HCT116 (cell line): ENCODE data around the gene OFD1. TPM values are rescaled to one million over a fixed set of nuclear protein-coding genes. Genes with fewer than 3 reads are reported as not detected.

Experiments
- ATAC-seq: fragments of 200-7000 bp; cut with Tn5 transposase; 2 replicates; pipeline ENCODE4 v1.9.1; 2020; ENCODE audit warnings: mild to moderate bottlenecking, moderate library complexity
- BruUV-seq: library from RNA; stranded (reverse); fragments of 400-500 nt; replicated peaks from 2 replicates; lab custom pipeline; 2021; lab: Mats Ljungman, UMichigan
- CTCF ChIA-PET: fragments of 300-600 bp; sonication (Branson Sonifier 250); formaldehyde crosslinking; loops from one replicate; lab custom pipeline; 2021; ENCODE audit warnings: antibody characterized with exemption; lab: Charles Lee
- POLR2A ChIA-PET: fragments of 300-600, 350-600 bp; sonication (Branson Sonifier 250); formaldehyde crosslinking; loops from one replicate; lab custom pipeline; 2021; ENCODE audit warnings: antibody characterized with exemption; lab: Charles Lee
- RAD21 ChIA-PET, 2 experiments: fragments of 300-600 bp; sonication (Branson Sonifier 250); formaldehyde crosslinking; loops; one replicate each; lab custom pipeline; 2023; ENCODE audit warnings: low total read pairs in 2 of 2; ENCODE audit not compliant: uncharacterized antibody in 2 of 2, unreplicated experiment in 2 of 2, low non-redundant PET in 1 of 2; lab: Charles Lee
- DNase-seq: peaks from one replicate; pipeline ENCODE4 v3.0.0-alpha.2; 2010; ENCODE audit warnings: low read depth, low spot score
- H2AFZ ChIP-seq: fragments of 200-600 bp; shearing (Covaris generic), sonication (generic); 2 replicates; pipeline ENCODE4 v1.6.1; 2017; ENCODE audit warnings: low read depth, mixed run types, mixed read lengths, antibody characterized with exemption, low read length; ENCODE audit not compliant: poor library complexity, severe bottlenecking
- H3K27ac ChIP-seq: 2 replicates; pipeline ENCODE4 v1.5.1; 2012; ENCODE audit warnings: low read depth, low read length
- H3K27me3 ChIP-seq: fragments of 200-600 bp; sonication (generic); 2 replicates; pipeline ENCODE4 v1.6.1; 2016; ENCODE audit warnings: mixed run types, low read length, mixed read lengths; ENCODE audit not compliant: insufficient read depth
- H3K36me3 ChIP-seq, 2 experiments: fragments of 200-500 bp in 1 of 2; fragments of 200-600 bp in 1 of 2; sonication (Bioruptor generic) in 1 of 2; sonication (generic) in 1 of 2; 2 replicates each; pipeline versions ENCODE4 v1.5.1 to v1.6.1; 2014 to 2016; ENCODE audit warnings: low read length in 2 of 2, inconsistent platforms in 1 of 2, mixed read lengths in 1 of 2, mixed run types in 1 of 2; ENCODE audit not compliant: insufficient read depth in 2 of 2, control insufficient read depth in 1 of 2
- H3K4me1 ChIP-seq, 2 experiments: fragments of 200-600 bp in 1 of 2; sonication (generic) in 1 of 2; 2 replicates each; pipeline versions ENCODE4 v1.5.1 to v1.6.1; 2012 to 2017; ENCODE audit warnings: low read length in 2 of 2, inconsistent platforms in 1 of 2, mild to moderate bottlenecking in 1 of 2, mixed read lengths in 1 of 2, mixed run types in 1 of 2, moderate library complexity in 1 of 2; ENCODE audit not compliant: insufficient read depth in 2 of 2, control insufficient read depth in 1 of 2
- H3K4me2 ChIP-seq: fragments of 200-600 bp; sonication (generic); 2 replicates; pipeline ENCODE4 v1.6.1; 2017; ENCODE audit warnings: mixed run types, low read length, mixed read lengths
- H3K4me3 ChIP-seq, 2 experiments: fragments of 200-600 bp in 1 of 2; sonication (generic) in 1 of 2; replicated peaks in 1 of 2; 2 replicates each; pipeline ENCODE4 v1.5.1; 2011 to 2016; ENCODE audit warnings: low read length in 2 of 2, control low read depth in 1 of 2, low read depth in 1 of 2, mild to moderate bottlenecking in 1 of 2, mixed read lengths in 1 of 2, mixed run types in 1 of 2
- H3K79me2 ChIP-seq: fragments of 200-600 bp; sonication (generic); 2 replicates; pipeline ENCODE4 v1.6.1; 2017; ENCODE audit warnings: mild to moderate bottlenecking, mixed run types, low read length, moderate library complexity, mixed read lengths; ENCODE audit not compliant: insufficient read depth
- H3K9ac ChIP-seq: fragments of 200-600 bp; sonication (generic); 2 replicates; pipeline ENCODE4 v1.6.1; 2016; ENCODE audit warnings: low read length, mixed read lengths
- H3K9me2 ChIP-seq: fragments of 200-600 bp; sonication (generic), shearing (Covaris generic); 2 replicates; pipeline ENCODE4 v1.6.1; 2017; ENCODE audit warnings: mixed run types, mild to moderate bottlenecking, moderate library complexity; ENCODE audit not compliant: insufficient read depth
- H3K9me3 ChIP-seq, 2 experiments: fragments of 200-500 bp in 1 of 2; fragments of 200-600 bp in 1 of 2; sonication (Bioruptor generic) in 1 of 2; sonication (generic) in 1 of 2; 2 replicates each; pipeline ENCODE4 v1.6.1; 2014 to 2017; ENCODE audit warnings: low read length in 2 of 2, mixed read lengths in 2 of 2, inconsistent platforms in 1 of 2, low read depth in 1 of 2, mild to moderate bottlenecking in 1 of 2, mixed run types in 1 of 2, moderate library complexity in 1 of 2; ENCODE audit not compliant: control insufficient read depth in 1 of 2, insufficient read depth in 1 of 2
- H4K20me1 ChIP-seq: fragments of 200-600 bp; sonication (generic), shearing (Covaris generic); 2 replicates; pipeline ENCODE4 v1.6.1; 2017; ENCODE audit warnings: mixed run types, mild to moderate bottlenecking, moderate library complexity; ENCODE audit not compliant: insufficient read depth
- CBX3 ChIP-seq: IDR thresholded peaks from 2 replicates; pipeline ENCODE4 v1.6.1; 2012; ENCODE audit warnings: low read depth
- EZH2 ChIP-seq: fragments of 200-600 bp; sonication (generic); IDR thresholded peaks from 2 replicates; pipeline ENCODE4 v1.6.1; 2017; ENCODE audit warnings: antibody characterized with exemption, mixed run types
- EZH2phosphoT487 ChIP-seq: fragments of 200-600 bp; IDR thresholded peaks from 2 replicates; pipeline ENCODE4 v1.6.1; 2018; ENCODE audit warnings: antibody characterized with exemption, borderline replicate concordance
- FOSL1 ChIP-seq: IDR thresholded peaks from 2 replicates; pipeline ENCODE4 v1.6.1; 2012; ENCODE audit warnings: low read depth
- MAX ChIP-seq: IDR thresholded peaks from 2 replicates; pipeline ENCODE4 v1.6.1; 2012
- RAD21 ChIP-seq: IDR thresholded peaks from 2 replicates; pipeline ENCODE4 v1.6.1; 2012; ENCODE audit warnings: low read depth, mild to moderate bottlenecking
- REST ChIP-seq: IDR thresholded peaks from 2 replicates; pipeline ENCODE4 v1.6.1; 2012; ENCODE audit warnings: low read depth
- SIN3A ChIP-seq: IDR thresholded peaks from 2 replicates; pipeline ENCODE4 v1.6.1; 2012; ENCODE audit warnings: low read depth
- SRF ChIP-seq: IDR thresholded peaks from 2 replicates; pipeline ENCODE4 v1.6.1; 2012; ENCODE audit warnings: low read depth
- ZFX ChIP-seq: fragments of 450-650 bp; IDR thresholded peaks from 2 replicates; pipeline ENCODE4 v1.6.1; 2017
- intact Hi-C: fragments of 100-400 bp; cut with micrococcal nuclease; formaldehyde crosslinking; loops from 2 replicates; pipeline ENCODE4 v1.10.0; 2022
- total RNA-seq: library from RNA; stranded (reverse); gene quantifications from one replicate; pipeline ENCODE4 v1.2.1, GENCODE V29; 2021; ENCODE audit not compliant: unreplicated experiment
- TF ChIP-seq, protein P1 (sequence below), 3 experiments: fragments of 200-600 bp in 1 of 3; sonication (generic) in 1 of 3; IDR thresholded peaks in 2 of 3; conservative IDR thresholded peaks in 1 of 3; 2 replicates each; pipeline ENCODE4 v1.5.1; 2012 to 2017; ENCODE audit warnings: low read depth in 2 of 3, low read length in 2 of 3, antibody characterized with exemption in 1 of 3, borderline replicate concordance in 1 of 3, control low read depth in 1 of 3, mild to moderate bottlenecking in 1 of 3, mixed read lengths in 1 of 3, mixed run types in 1 of 3, moderate library complexity in 1 of 3; ENCODE audit not compliant: insufficient read depth in 1 of 3
- TF ChIP-seq, protein P2 (sequence below): IDR thresholded peaks from 2 replicates; pipeline ENCODE4 v1.6.1; 2011; ENCODE audit warnings: mild to moderate bottlenecking, low read length, moderate library complexity; ENCODE audit not compliant: insufficient replicate concordance; ENCODE audit errors: extremely low read depth

OFD1 gene
- total RNA-seq, 1 experiment from 2014 or later: 18.0 TPM

DNA sequence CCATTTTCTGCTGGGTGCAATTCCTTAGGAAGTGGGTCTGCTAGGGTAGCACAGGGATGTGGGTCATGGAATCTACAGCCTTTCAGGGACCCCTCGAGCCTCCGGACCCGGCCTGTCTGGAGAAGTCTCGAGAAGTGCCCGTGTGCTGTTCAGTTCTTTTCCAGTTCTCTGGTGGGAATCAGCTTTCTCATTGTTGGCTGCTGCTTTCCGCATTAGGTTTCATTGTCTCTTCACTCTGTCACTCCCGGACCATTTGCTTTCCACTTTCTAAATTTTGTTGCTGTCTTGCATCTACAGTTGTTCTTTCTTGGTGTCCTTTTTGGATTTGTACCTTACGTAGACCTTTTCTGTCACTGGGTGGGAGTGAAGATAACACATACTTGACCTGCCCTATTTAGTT, 39.6 kb upstream of the OFD1 start:
- Histone ChIP-seq H3K4me1 (peaks cover 40 to 52% of the 10 kb centered on the region in 2 experiments), H3K27me3 (no peaks in the 10 kb centered on the region), H3K9me3 (no peaks in the 10 kb centered on the region), H2AFZ (no peak overlapping the region), H3K4me2 (no peak overlapping the region), H3K79me2 (peaks cover 97% of the 10 kb centered on the region), H3K36me3 (no peaks in the 10 kb centered on the region), H4K20me1 (0 out of 2 replicates have a peak, but pooled peaks cover 4% of the 10 kb centered on the region), H3K4me3 (no peak overlapping the region), H3K27ac (no peak overlapping the region), H3K9me2 (no peaks in the 10 kb centered on the region), H3K9ac (no peak overlapping the region)
- ChIA-PET POLR2A (no interaction called here), RAD21 (no interaction called here), CTCF (no interaction called here)
- DNase-seq (no peak), ATAC-seq (no peak)
- no TSS peak for BruUV-seq
- intact Hi-C loops: loop anchor here (5.0 kb wide), 1 partner anchor 37 kb away; the partner anchor contains the start of genes OFD1 and TRAPPC2
- TF ChIP-seq CBX3 (no peak), SIN3A (no peak)

DNA sequence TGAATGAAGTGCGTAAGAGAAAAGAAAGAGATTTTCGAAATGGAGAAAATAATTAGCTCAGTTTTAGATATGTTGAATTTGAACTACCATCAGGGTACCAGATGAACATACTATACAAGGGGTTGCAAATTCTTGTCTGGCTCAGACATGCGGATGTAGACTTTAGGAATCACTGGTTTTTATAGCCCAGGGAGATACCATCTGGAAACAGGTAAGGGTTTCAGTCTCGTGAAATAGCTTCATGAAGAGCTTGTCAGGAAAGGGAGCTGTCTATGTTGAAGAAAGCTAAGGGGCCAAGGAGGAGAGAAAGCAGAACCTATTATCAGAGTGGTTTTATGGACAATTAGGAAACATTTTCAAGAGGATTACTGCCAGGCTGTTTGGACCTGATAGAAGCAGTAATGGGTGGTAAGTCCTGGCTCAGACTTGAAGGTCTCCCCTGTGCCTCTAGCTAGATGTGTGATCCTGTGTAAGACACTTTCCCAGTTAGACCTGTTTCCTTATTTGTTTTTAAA, 38.9 kb upstream of the OFD1 start:
- Histone ChIP-seq H3K9me2 (no peaks in the 10 kb centered on the region), H3K36me3 (no peaks in the 10 kb centered on the region), H4K20me1 (0 out of 2 replicates have a peak, but pooled peaks cover 4% of the 10 kb centered on the region), H3K9ac (no peak overlapping the region), H3K79me2 (peaks cover 97% of the 10 kb centered on the region), H3K4me3 (no peak overlapping the region), H3K4me1 (peaks cover 35 to 45% of the 10 kb centered on the region in 2 experiments), H3K27me3 (no peaks in the 10 kb centered on the region), H3K9me3 (no peaks in the 10 kb centered on the region), H3K4me2 (no peak overlapping the region), H2AFZ (no peak overlapping the region), H3K27ac (no peak overlapping the region)
- no peak for ATAC-seq
- no TSS peak for BruUV-seq
- intact Hi-C loops: no loop called here
- no peak for DNase-seq
- RAD21 ChIA-PET: no interaction called here
- CTCF ChIA-PET: no interaction called here
- POLR2A ChIA-PET: no interaction called here
- TF ChIP-seq, protein P1, sequence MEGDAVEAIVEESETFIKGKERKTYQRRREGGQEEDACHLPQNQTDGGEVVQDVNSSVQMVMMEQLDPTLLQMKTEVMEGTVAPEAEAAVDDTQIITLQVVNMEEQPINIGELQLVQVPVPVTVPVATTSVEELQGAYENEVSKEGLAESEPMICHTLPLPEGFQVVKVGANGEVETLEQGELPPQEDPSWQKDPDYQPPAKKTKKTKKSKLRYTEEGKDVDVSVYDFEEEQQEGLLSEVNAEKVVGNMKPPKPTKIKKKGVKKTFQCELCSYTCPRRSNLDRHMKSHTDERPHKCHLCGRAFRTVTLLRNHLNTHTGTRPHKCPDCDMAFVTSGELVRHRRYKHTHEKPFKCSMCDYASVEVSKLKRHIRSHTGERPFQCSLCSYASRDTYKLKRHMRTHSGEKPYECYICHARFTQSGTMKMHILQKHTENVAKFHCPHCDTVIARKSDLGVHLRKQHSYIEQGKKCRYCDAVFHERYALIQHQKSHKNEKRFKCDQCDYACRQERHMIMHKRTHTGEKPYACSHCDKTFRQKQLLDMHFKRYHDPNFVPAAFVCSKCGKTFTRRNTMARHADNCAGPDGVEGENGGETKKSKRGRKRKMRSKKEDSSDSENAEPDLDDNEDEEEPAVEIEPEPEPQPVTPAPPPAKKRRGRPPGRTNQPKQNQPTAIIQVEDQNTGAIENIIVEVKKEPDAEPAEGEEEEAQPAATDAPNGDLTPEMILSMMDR (IDR thresholded peaks at IDR 0.05 in 2 of 3, conservative IDR thresholded peaks at IDR 0.05 in 1 of 3; ENCODE audit: borderline replicate concordance in 1 of 3, insufficient read depth in 1 of 3, low read depth in 2 of 3, low read length in 2 of 3): no peak
- TF ChIP-seq SRF: no peak
- TF ChIP-seq RAD21: no peak
- no peak for TF ChIP-seq MAX
- no peak for TF ChIP-seq EZH2
- no peak for TF ChIP-seq ZFX
- no peak for TF ChIP-seq REST
- no peak for TF ChIP-seq CBX3
- TF ChIP-seq EZH2phosphoT487: no peak
- TF ChIP-seq, protein P2, sequence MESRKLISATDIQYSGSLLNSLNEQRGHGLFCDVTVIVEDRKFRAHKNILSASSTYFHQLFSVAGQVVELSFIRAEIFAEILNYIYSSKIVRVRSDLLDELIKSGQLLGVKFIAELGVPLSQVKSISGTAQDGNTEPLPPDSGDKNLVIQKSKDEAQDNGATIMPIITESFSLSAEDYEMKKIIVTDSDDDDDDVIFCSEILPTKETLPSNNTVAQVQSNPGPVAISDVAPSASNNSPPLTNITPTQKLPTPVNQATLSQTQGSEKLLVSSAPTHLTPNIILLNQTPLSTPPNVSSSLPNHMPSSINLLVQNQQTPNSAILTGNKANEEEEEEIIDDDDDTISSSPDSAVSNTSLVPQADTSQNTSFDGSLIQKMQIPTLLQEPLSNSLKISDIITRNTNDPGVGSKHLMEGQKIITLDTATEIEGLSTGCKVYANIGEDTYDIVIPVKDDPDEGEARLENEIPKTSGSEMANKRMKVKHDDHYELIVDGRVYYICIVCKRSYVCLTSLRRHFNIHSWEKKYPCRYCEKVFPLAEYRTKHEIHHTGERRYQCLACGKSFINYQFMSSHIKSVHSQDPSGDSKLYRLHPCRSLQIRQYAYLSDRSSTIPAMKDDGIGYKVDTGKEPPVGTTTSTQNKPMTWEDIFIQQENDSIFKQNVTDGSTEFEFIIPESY: no peak
- TF ChIP-seq FOSL1: no peak
